ENCODE data around the gene IFFO2.

GRCh38 chr1:18872071-18872611 is 84.3 kb downstream of the IFFO2 start:
- TF ChIP-seq CTCF (IDR thresholded peaks at IDR 0.05; ENCODE audit: extremely low read depth in 1 of 2, insufficient read depth in 1 of 2, low read depth in 1 of 2, low read length in 2 of 2) (no peak), POLR2AphosphoS5 (IDR thresholded peaks at IDR 0.05; ENCODE audit: insufficient read depth, low read depth, low read length) (no peak), POLR2A (IDR thresholded peaks at IDR 0.05; ENCODE audit: low read depth, low read length) (no peak), MAX (IDR thresholded peaks at IDR 0.05; ENCODE audit: insufficient read depth, insufficient read length) (no peak), JUN (IDR thresholded peaks at IDR 0.05; ENCODE audit: borderline replicate concordance, insufficient read depth, insufficient read length, low read depth) (no peak), EZH2 (IDR thresholded peaks at IDR 0.05; ENCODE audit: borderline replicate concordance, low read depth, low read length, severe bottlenecking) (no peak), MYC (IDR thresholded peaks at IDR 0.05; ENCODE audit: low read depth, low read length) (no peak)
